GM18505 (cell line): ENCODE results near the gene IQGAP2.

Source experiments
- ATAC-seq: cut with Tn5 transposase; IDR thresholded peaks from one replicate; pipeline ENCODE4 v1.9.1; 2021; ENCODE audit not compliant: unreplicated experiment
- POLR2A ChIP-seq: IDR thresholded peaks from 4 replicates; pipeline ENCODE4 v1.6.1; 2011; ENCODE audit warnings: borderline replicate concordance; ENCODE audit not compliant: insufficient read depth, insufficient read length; ENCODE audit errors: extremely low read depth

IQGAP2 gene

GRCh38 chr5:76657091-76657490 lies 254.0 kb downstream of the IQGAP2 start:
- TF ChIP-seq POLR2A = no peak
- ATAC-seq = no peak

- TF ChIP-seq POLR2A = no peak
- no peak for ATAC-seq
These were observed 254.7 kb downstream of the IQGAP2 start for GRCh38 chr5:76657683-76658311.

DNA sequence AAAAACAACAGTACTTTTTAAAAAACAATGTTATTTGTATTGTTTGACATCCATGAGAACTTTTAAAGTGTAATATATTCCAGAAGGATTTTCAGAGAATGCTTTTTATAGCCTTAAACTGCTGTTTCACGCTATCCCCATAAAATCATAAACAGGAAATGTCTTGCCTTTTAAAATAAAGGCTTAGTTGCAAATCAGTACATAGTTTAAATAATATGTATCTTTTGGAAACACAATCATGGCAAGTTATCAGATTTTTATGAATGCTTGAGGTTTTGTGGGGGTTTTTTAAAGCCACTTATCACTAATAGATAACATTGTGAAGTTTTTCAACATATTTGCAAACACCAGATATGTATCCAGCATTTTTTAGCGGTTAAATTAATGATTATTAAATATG lies 257.3 kb downstream of the IQGAP2 start:
- no peak for ATAC-seq
- no peak for TF ChIP-seq POLR2A

DNA sequence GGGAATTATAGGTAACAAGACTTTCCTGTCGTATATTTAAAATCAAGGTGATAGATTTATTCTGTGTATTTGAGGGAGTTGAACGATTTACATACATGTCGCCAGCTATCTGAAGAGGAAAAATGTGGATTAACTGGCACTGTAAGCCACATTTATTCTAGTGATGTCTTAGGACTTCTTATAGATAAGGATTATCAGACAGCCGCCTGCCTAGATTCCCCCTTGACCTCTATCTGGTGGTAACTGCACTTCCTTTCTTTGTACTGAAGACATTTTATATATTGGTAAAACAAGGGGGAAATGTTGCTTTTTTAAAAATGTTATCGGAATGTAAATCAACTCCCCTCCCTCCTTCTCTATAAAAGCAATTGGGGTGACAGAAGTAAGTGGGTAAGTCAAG lies 259.4 kb downstream of the IQGAP2 start:
- no peak for ATAC-seq
- no peak for TF ChIP-seq POLR2A

- TF ChIP-seq POLR2A = no peak
- ATAC-seq = no peak
These were observed 260.5 kb downstream of the IQGAP2 start for GRCh38 chr5:76663573-76663972.

- TF ChIP-seq POLR2A = no peak
- ATAC-seq = no peak
These were observed 261.0 kb downstream of the IQGAP2 start for GRCh38 chr5:76664079-76664478.

- ATAC-seq = no peak
- TF ChIP-seq POLR2A = no peak
These were observed 264.4 kb downstream of the IQGAP2 start for GRCh38 chr5:76667495-76667894.

DNA sequence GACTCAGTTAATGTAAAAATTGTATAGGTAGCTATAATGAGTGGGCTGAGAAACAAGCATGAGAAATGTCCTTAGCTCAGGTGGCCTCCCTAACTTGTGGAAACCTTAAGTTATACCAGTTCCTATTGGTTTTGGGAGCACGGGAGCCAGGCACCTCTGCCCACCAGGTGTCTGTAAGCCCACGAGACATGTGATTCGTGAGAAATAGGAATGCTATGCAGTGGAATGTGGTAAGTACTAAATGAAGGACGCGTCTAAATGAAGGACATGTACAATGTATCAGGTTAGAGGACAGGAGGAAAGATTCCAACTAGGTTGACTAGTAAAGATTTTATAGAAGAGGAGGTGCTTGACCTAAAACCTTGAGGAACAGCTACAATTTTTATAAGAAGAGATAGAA lies 266.2 kb downstream of the IQGAP2 start:
- TF ChIP-seq POLR2A = no peak
- ATAC-seq = no peak

DNA sequence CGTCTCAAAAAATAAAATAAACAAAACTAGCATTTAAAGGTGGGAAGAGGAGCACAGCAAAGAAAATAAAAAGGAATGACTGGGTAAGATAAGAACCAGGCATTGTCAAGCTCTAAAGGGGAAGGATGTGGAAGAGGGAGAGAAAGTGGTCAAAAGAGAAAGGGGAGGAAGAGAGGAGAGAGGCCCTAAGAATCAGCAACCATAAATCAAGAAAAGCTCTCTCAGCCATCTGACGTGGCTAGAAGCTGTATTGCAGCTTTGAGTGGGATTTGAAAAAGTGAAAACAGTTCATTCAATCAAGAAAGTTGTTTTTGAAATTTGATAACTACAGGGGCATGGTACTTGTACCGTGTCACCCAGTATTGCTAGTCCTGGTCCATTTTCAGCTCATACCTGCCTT lies 267.4 kb downstream of the IQGAP2 start:
- ATAC-seq = no peak
- no peak for TF ChIP-seq POLR2A

GRCh38 chr5:76672242-76672641 lies 269.2 kb downstream of the IQGAP2 start:
- ATAC-seq = no peak
- no peak for TF ChIP-seq POLR2A

DNA sequence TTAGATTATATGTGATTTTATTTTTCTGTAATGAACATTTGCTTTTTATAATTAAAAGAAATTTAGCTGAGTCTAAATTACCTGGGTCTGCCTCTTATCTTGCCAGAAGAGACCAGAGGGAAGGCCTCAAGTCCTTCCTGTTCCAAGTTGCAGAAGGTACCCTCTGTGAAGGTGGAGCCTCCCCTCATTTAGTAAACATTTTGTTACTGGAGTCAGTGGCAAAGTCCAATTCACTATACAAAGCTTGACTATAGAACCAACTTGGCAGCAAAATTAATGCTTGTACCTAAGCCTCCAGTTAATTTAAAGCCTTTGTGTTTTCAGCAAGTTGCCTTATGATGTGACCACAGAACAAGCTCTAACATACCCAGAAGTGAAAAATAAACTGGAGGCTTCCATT lies 270.0 kb downstream of the IQGAP2 start:
- no peak for ATAC-seq
- no peak for TF ChIP-seq POLR2A

GRCh38 chr5:76674330-76675066 lies 271.4 kb downstream of the IQGAP2 start:
- no peak for TF ChIP-seq POLR2A
- ATAC-seq = no peak

GRCh38 chr5:76675364-76675763 lies 272.3 kb downstream of the IQGAP2 start:
- no peak for TF ChIP-seq POLR2A
- ATAC-seq = no peak

DNA sequence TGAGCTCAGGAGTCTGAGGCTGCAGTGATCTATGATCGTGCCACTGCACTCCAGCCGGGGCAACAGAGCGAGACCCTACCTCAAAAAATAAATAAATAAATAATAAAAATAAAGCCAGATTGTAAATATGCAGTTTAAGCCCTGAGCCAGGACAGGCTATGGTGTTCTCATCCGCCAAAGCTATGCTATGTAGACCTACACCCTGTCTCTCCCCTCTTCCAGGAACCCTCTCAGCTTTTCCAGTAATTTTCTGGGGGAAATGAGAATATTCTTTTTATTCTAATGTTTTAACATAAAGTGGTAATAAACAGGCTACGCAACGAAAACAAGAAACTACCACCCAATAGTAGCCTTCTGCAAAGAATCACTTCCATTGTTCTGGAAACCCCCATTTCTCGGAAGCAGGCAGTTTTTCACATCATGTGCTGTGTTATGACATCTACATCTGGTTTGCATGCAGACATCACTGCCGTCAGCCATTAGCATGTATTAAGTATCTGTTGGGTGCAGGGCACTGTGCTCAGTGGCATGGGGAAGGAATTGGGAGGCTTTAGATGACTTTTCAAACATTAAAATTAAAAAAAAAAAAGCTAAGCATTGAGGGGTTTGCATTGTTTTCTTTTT lies 274.9 kb downstream of the IQGAP2 start:
- no peak for ATAC-seq
- TF ChIP-seq POLR2A = no peak
